Neural progenitor cell (in vitro differentiated cells): ENCODE data around the gene LIPJ. TPM values are rescaled to one million over a fixed set of nuclear protein-coding genes. Genes with fewer than 3 reads are reported as not detected.

Source experiments
- DNase-seq: peaks from one replicate; pipeline ENCODE4 v3.0.0-alpha.2; 2016; ENCODE audit warnings: low spot score
- H2AFZ ChIP-seq: fragments of 200-600 bp; sonication (generic); replicated peaks from 2 replicates; pipeline ENCODE4 v1.6.1; 2016; ENCODE audit warnings: antibody characterized with exemption
- H3F3A ChIP-seq: fragments of 200-600 bp; sonication (generic); 2 replicates; pipeline ENCODE4 v1.6.1; 2016; ENCODE audit warnings: antibody characterized with exemption, low read depth
- H3K27ac ChIP-seq: fragments of 200-600 bp; sonication (generic); 2 replicates; pipeline ENCODE4 v1.5.1; 2016; ENCODE audit warnings: mild to moderate bottlenecking
- H3K27me3 ChIP-seq: fragments of 200-600 bp; sonication (generic); 2 replicates; pipeline ENCODE4 v1.6.1; 2016; ENCODE audit warnings: mild to moderate bottlenecking, moderate library complexity
- H3K36me3 ChIP-seq: fragments of 200-600 bp; sonication (generic); 2 replicates; pipeline ENCODE4 v1.5.1; 2016
- H3K4me1 ChIP-seq: fragments of 200-600 bp; sonication (generic); 2 replicates; pipeline ENCODE4 v1.6.1; 2016; ENCODE audit warnings: mixed run types
- H3K4me2 ChIP-seq: fragments of 200-600 bp; sonication (generic); 2 replicates; pipeline ENCODE4 v1.6.1; 2016
- H3K4me3 ChIP-seq: fragments of 200-600 bp; sonication (generic); 2 replicates; pipeline ENCODE4 v1.5.1; 2016
- H3K79me2 ChIP-seq: fragments of 200-600 bp; sonication (generic); 2 replicates; pipeline ENCODE4 v1.6.1; 2016; ENCODE audit warnings: low read depth
- H3K9ac ChIP-seq: fragments of 200-600 bp; sonication (generic); 2 replicates; pipeline ENCODE4 v1.6.1; 2016
- H3K9me3 ChIP-seq: fragments of 200-600 bp; sonication (generic); 2 replicates; pipeline ENCODE4 v1.5.1; 2016; ENCODE audit warnings: low read depth
- H4K20me1 ChIP-seq: fragments of 200-600 bp; sonication (generic); 2 replicates; pipeline ENCODE4 v1.6.1; 2016; ENCODE audit warnings: low read depth
- H3K27ac Mint-ChIP-seq: 3 replicates; pipeline ENCODE4 v1.8.0; 2021; ENCODE audit warnings: mixed read lengths
- H3K27me3 Mint-ChIP-seq: 2 replicates; pipeline ENCODE4 v1.8.0; 2022; ENCODE audit warnings: low read depth, mild to moderate bottlenecking, inconsistent platforms, moderate library complexity, mixed read lengths; ENCODE audit not compliant: insufficient read depth
- H3K36me3 Mint-ChIP-seq: 3 replicates; pipeline ENCODE4 v1.8.0; 2021; ENCODE audit warnings: mixed read lengths
- H3K4me1 Mint-ChIP-seq: 3 replicates; pipeline ENCODE4 v1.8.0; 2021; ENCODE audit warnings: mixed read lengths
- H3K4me3 Mint-ChIP-seq: 3 replicates; pipeline ENCODE4 v1.8.0; 2021; ENCODE audit warnings: mild to moderate bottlenecking, moderate library complexity, mixed read lengths
- H3K9me3 Mint-ChIP-seq: 3 replicates; pipeline ENCODE4 v1.8.0; 2020; ENCODE audit warnings: mixed read lengths
- EZH2 ChIP-seq: fragments of 200-600 bp; sonication (generic); IDR thresholded peaks from 2 replicates; pipeline ENCODE4 v1.6.1; 2017; ENCODE audit warnings: antibody characterized with exemption, mild to moderate bottlenecking, moderate library complexity
- EZH2phosphoT487 ChIP-seq: fragments of 200-600 bp; sonication (generic); IDR thresholded peaks from 2 replicates; pipeline ENCODE4 v1.6.1; 2017; ENCODE audit warnings: antibody characterized with exemption
- total RNA-seq: library from RNA; depleted of rRNA; stranded (reverse); fragments of >200 nt; gene quantifications from 2 replicates; pipeline ENCODE4 v1.2.3, GENCODE V29; 2015; ENCODE audit warnings: low replicate concordance
- TF ChIP-seq, protein P1 (sequence below): fragments of 200-600 bp; sonication (generic); IDR thresholded peaks from 2 replicates; pipeline ENCODE4 v1.5.1; 2017; ENCODE audit warnings: antibody characterized with exemption, mild to moderate bottlenecking

Gene LIPJ
- total RNA-seq, 1 donor from 2014 or later: 0.39 TPM

DNA sequence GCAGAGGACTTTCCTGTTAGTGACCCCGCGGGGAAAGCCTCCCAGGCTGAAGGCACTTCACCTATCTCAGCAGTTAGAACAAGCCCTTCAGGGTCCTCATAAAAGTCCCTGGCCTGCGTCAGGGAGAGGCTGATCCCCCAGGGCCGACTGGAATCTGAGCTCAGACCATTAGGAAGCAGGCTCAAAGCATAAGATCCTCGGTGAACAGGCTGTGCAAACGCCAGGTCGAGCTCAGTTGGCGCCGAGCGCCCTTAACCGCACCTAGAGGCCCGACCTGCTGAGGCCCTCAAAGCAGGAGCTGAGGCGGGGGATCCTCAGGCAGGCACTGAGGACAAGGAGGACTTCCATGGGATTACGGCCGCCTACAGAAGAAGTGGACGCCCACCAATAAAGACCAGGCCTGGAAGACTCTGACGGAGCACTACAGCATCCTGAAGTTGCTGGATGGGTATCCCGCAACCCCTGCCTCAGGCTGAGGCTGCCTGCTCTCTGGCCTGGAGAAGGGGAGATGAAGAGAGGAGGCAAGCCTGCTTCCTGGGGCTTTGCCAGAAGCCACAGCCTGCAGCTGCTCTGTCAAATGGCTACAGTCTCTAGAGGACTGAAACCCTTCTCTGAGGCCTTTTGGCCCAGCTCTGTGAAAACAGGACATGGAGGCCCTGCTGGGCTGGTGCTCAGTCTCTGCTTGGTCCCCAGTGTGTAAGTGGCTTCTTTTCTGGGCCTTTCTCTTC is 29.9 kb downstream of the LIPJ start:
- Histone ChIP-seq H3F3A (no peaks in the 10 kb centered on the region), H3K79me2 (no peaks in the 10 kb centered on the region), H3K4me3 (no peak overlapping the region), H3K4me2 (no peak overlapping the region), H3K4me1 (peaks cover 6% of the 10 kb centered on the region), H3K36me3 (no peaks in the 10 kb centered on the region), H4K20me1 (no peaks in the 10 kb centered on the region), H2AFZ (peak overlapping the region; percentile 65), H3K9me3 (no peaks in the 10 kb centered on the region), H3K27ac (no peak overlapping the region), H3K27me3 (no peaks in the 10 kb centered on the region), H3K9ac (no peak overlapping the region)
- H3K4me1 Mint-ChIP-seq: no peaks in the 10 kb centered on the region
- H3K27me3 Mint-ChIP-seq: no peaks in the 10 kb centered on the region
- TF ChIP-seq, protein P1, sequence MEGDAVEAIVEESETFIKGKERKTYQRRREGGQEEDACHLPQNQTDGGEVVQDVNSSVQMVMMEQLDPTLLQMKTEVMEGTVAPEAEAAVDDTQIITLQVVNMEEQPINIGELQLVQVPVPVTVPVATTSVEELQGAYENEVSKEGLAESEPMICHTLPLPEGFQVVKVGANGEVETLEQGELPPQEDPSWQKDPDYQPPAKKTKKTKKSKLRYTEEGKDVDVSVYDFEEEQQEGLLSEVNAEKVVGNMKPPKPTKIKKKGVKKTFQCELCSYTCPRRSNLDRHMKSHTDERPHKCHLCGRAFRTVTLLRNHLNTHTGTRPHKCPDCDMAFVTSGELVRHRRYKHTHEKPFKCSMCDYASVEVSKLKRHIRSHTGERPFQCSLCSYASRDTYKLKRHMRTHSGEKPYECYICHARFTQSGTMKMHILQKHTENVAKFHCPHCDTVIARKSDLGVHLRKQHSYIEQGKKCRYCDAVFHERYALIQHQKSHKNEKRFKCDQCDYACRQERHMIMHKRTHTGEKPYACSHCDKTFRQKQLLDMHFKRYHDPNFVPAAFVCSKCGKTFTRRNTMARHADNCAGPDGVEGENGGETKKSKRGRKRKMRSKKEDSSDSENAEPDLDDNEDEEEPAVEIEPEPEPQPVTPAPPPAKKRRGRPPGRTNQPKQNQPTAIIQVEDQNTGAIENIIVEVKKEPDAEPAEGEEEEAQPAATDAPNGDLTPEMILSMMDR: no peak
- no peaks in the 10 kb centered on the region for H3K9me3 Mint-ChIP-seq
- no peaks in the 10 kb centered on the region for H3K36me3 Mint-ChIP-seq
- DNase-seq: no peak
- no peak overlapping the region for H3K4me3 Mint-ChIP-seq
- no peak overlapping the region for H3K27ac Mint-ChIP-seq

DNA sequence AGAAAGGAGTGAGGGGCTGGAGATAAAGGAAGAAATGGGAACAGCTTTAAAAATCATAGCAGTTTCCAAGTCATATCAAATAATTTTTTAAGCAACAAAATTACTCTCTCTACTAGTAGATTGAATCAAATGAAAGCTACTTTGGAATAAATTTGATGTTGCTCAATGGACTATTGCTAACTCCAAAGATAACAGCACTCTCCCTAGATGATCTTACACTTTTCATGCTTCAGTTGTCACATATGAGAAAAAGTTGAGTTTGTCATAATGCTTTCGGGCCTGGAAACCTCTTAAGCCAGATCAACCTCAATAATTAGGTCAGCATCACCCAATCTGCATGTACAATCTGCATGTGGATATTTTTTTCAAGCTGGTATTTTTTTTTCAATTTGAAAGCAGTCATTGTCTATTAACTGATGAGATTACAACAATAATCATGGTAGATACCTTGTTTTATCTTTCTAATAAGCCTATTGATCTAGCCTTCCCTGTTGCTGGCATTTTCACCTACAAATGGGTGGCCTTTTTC is 31.3 kb downstream of the LIPJ start:
- Histone ChIP-seq H3K27me3 (no peaks in the 10 kb centered on the region), H3K79me2 (no peaks in the 10 kb centered on the region), H3K9ac (no peak overlapping the region), H3K27ac (no peak overlapping the region), H3K9me3 (no peaks in the 10 kb centered on the region), H3K4me1 (no peaks in the 10 kb centered on the region), H4K20me1 (no peaks in the 10 kb centered on the region), H3K36me3 (no peaks in the 10 kb centered on the region), H3F3A (peaks cover 3% of the 10 kb centered on the region), H3K4me3 (no peak overlapping the region), H3K4me2 (no peak overlapping the region), H2AFZ (no peak overlapping the region)
- DNase-seq: no peak
- no peak overlapping the region for H3K4me3 Mint-ChIP-seq
- H3K9me3 Mint-ChIP-seq: no peaks in the 10 kb centered on the region
- H3K27ac Mint-ChIP-seq: no peak overlapping the region
- no peak for TF ChIP-seq EZH2phosphoT487
- no peak for TF ChIP-seq EZH2
- TF ChIP-seq, protein P1: no peak
- no peaks in the 10 kb centered on the region for H3K27me3 Mint-ChIP-seq
- no peaks in the 10 kb centered on the region for H3K4me1 Mint-ChIP-seq
- H3K36me3 Mint-ChIP-seq: no peaks in the 10 kb centered on the region

DNA sequence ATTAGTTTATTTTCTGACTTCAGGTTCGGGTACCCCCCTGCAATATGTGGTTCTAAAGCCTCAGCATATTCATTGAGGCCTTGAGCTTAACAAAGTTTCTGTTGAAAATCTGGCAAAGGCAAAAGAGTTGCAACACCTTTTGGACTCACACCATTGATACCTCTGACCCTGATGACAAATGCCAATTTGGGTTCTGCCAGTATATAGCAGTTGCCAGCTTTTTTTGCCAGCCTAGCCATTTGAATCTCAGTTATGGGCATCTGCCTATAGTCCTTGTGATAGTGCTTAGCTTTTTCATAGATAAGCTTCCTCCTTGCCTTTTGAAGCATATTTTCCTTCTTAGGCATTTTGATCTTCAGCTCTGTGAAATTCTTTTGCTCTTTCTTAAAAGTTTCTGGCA is 31.9 kb downstream of the LIPJ start:
- Histone ChIP-seq H3K4me1 (no peaks in the 10 kb centered on the region), H3K4me3 (no peak overlapping the region), H3K79me2 (no peaks in the 10 kb centered on the region), H3K9me3 (no peaks in the 10 kb centered on the region), H4K20me1 (no peaks in the 10 kb centered on the region), H2AFZ (no peak overlapping the region), H3K27ac (no peak overlapping the region), H3K36me3 (no peaks in the 10 kb centered on the region), H3K27me3 (no peaks in the 10 kb centered on the region), H3K9ac (no peak overlapping the region), H3K4me2 (no peak overlapping the region), H3F3A (peaks cover 3% of the 10 kb centered on the region)
- H3K27me3 Mint-ChIP-seq: no peaks in the 10 kb centered on the region
- no peak overlapping the region for H3K4me3 Mint-ChIP-seq
- no peaks in the 10 kb centered on the region for H3K4me1 Mint-ChIP-seq
- no peaks in the 10 kb centered on the region for H3K36me3 Mint-ChIP-seq
- H3K27ac Mint-ChIP-seq: no peak overlapping the region
- H3K9me3 Mint-ChIP-seq: no peaks in the 10 kb centered on the region
- DNase-seq: no peak
- TF ChIP-seq, protein P1: no peak
- TF ChIP-seq EZH2phosphoT487 (no peak), EZH2 (no peak)
